Gastrocnemius medialis (tissue), 4 donors: Measurements from ENCODE around the gene ZNF507. TPM values are rescaled to one million over a fixed set of nuclear protein-coding genes. Genes with fewer than 3 reads are reported as not detected.

Experiments used
- ATAC-seq, 2 donors: fragments of 150-250 bp; one replicate each; pipeline ENCODE4 v1.9.1; 2016
- DNase-seq, 2 donors: peaks; one replicate each; pipeline ENCODE4 v3.0.0-alpha.2; 2019
- H3K27ac ChIP-seq, 4 donors: fragments of 200-600 bp; sonication (generic); 1 replicate in 1 of 4; 2 replicates in 3 of 4; pipeline ENCODE4 v1.5.1; 2016 to 2018; ENCODE audit warnings: mild to moderate bottlenecking in 2 of 4, moderate library complexity in 1 of 4
- H3K27me3 ChIP-seq, 3 donors: fragments of 200-600 bp; sonication (generic) in 2 of 3; 1 replicate in 1 of 3; 2 replicates in 2 of 3; pipeline versions ENCODE4 v1.5.1 to v1.6.0; 2016 to 2019; ENCODE audit warnings: mild to moderate bottlenecking in 1 of 3, moderate library complexity in 1 of 3
- H3K36me3 ChIP-seq, 2 donors: fragments of 200-600 bp; sonication (generic) in 1 of 2; one replicate each; pipeline ENCODE4 v1.5.1; 2017 to 2018
- H3K4me1 ChIP-seq, 2 donors: fragments of 200-600 bp; sonication (generic) in 1 of 2; one replicate each; pipeline ENCODE4 v1.5.1; 2016 to 2017; ENCODE audit warnings: mild to moderate bottlenecking in 2 of 2
- H3K4me3 ChIP-seq, 4 donors: fragments of 200-600 bp; sonication (generic) in 3 of 4; 1 replicate in 1 of 4; 2 replicates in 3 of 4; pipeline ENCODE4 v1.5.1; 2016 to 2019; ENCODE audit warnings: mild to moderate bottlenecking in 2 of 4
- H3K9me3 ChIP-seq, 3 donors: fragments of 200-600 bp; sonication (generic) in 2 of 3; 1 replicate in 1 of 3; 2 replicates in 2 of 3; pipeline ENCODE4 v1.5.1; 2016 to 2019
- CTCF ChIP-seq, 5 experiments: fragments of 450-650 bp in 3 of 5; fragments of 200-600 bp in 2 of 5; sonication (generic) in 2 of 5; IDR thresholded peaks in 4 of 5; conservative IDR thresholded peaks in 1 of 5; 1 replicate in 4 of 5; 2 replicates in 1 of 5; pipeline ENCODE4 v1.5.1; 2016 to 2019; ENCODE audit warnings: antibody characterized with exemption in 5 of 5, mild to moderate bottlenecking in 3 of 5, moderate library complexity in 3 of 5
- POLR2A ChIP-seq, 2 donors: fragments of 450-650 bp; IDR thresholded peaks; one replicate each; pipeline ENCODE4 v1.6.1; 2017; ENCODE audit warnings: antibody characterized with exemption in 2 of 2, mild to moderate bottlenecking in 2 of 2, moderate library complexity in 2 of 2
- in situ Hi-C, 4 donors: fragments of 200-750 bp; cut with MboI; loops; one replicate each; pipeline versions ENCODE4 v1.15.0 to v1.8.0; 2017; ENCODE audit warnings: low sequenced_read_pairs in 4 of 4
- intact Hi-C: fragments of 100-400 bp; cut with DNase I; formaldehyde crosslinking; loops from one replicate; pipeline ENCODE4 v1.15.1; 2023; ENCODE audit warnings: low total_unique reads
- total RNA-seq, 4 donors: library from RNA; depleted of rRNA; stranded (reverse); fragments of >200 nt; gene quantifications; one replicate each; pipeline versions ENCODE4 v1.1.0 to v1.2.3, GENCODE V29; 2016

The ZNF507 gene
- 10 to 100 TPM; 11.9 to 21.8 (median 17.8) TPM for total RNA-seq

GRCh38 chr19:32345261-32346207 is at the start of gene ZNF507:
ZNF507 (plus strand) TSS chr19:32345610; CDS start chr19:32352831, 7,221 bp downstream.
- H3K4me1 ChIP-seq: peaks cover 28 to 32% of the 10 kb centered on the region in 2 donors
- intact Hi-C loops: loop anchor here (1.0 to 5.0 kb wide), 2 partner anchors 60 to 237 kb away; partner anchors contain the start of genes DPY19L3 and PDCD5
- in situ Hi-C loops: no loop called here

DNA sequence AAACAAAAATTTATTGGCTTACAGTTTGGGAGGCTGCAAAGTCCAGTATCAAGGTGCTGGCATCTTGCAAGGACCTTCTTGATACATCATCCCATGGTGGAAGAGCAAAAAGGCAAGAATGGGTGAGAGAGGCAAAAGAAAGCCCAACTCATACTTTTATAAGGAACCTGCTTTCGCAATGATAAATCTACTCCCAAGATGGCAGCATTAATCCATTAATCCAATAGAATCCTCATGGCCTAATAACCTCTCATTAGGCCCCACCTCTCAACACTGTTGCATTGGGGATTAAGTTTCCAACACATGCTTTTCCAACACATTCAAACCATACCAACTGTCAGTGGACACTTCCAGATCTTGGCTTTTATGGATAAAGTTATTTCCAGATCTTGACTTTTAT is 48.7 kb upstream of the ZNF507 start:
- no peaks in the 10 kb centered on the region for H3K27me3 ChIP-seq
- intact Hi-C loops: no loop called here
- no peak for ATAC-seq
- no peak for TF ChIP-seq CTCF (IDR thresholded peaks at IDR 0.05 in 4 of 5, conservative IDR thresholded peaks at IDR 0.05 in 1 of 5)
- no peak for TF ChIP-seq POLR2A (IDR thresholded peaks at IDR 0.05)
- H3K9me3 ChIP-seq: no peaks in the 10 kb centered on the region
- H3K27ac ChIP-seq: no peak overlapping the region
- H3K36me3 ChIP-seq: no peaks in the 10 kb centered on the region
- no peak for DNase-seq
- H3K4me3 ChIP-seq: no peak overlapping the region
- in situ Hi-C loops: no loop called here
- H3K4me1 ChIP-seq: no peaks in the 10 kb centered on the region

More at GRCh38 chr19:32345261-32346207, at the start of gene ZNF507:
- no peaks in the 10 kb centered on the region for H3K9me3 ChIP-seq
- H3K36me3 ChIP-seq: peaks cover 0 to 30% of the 10 kb centered on the region in 2 donors
- DNase-seq (peak; percentile 60 to 75), ATAC-seq (peak; percentile 89 to 91)
- TF ChIP-seq CTCF (IDR thresholded peaks at IDR 0.05 in 4 of 5, conservative IDR thresholded peaks at IDR 0.05 in 1 of 5): peak in 1 of 5 experiments; percentile 7
- TF ChIP-seq POLR2A (IDR thresholded peaks at IDR 0.05): no peak
- peak within 1 kb of the TSS; percentile 75 to 86 (median 84) for H3K27ac ChIP-seq
- peak within 1 kb of the TSS; percentile 83 to 97 (median 87) for H3K4me3 ChIP-seq
- H3K27me3 ChIP-seq: no peaks in the 10 kb centered on the region

- no peak overlapping the region for H3K27ac ChIP-seq
- no peaks in the 10 kb centered on the region for H3K36me3 ChIP-seq
- H3K4me1 ChIP-seq: no peaks in the 10 kb centered on the region
- TF ChIP-seq CTCF (IDR thresholded peaks at IDR 0.05 in 4 of 5, conservative IDR thresholded peaks at IDR 0.05 in 1 of 5) (no peak), POLR2A (IDR thresholded peaks at IDR 0.05) (no peak)
- ATAC-seq (no peak), DNase-seq (no peak)
- no peaks in the 10 kb centered on the region for H3K27me3 ChIP-seq
- H3K9me3 ChIP-seq: no peaks in the 10 kb centered on the region
- intact Hi-C loops (no loop called here), in situ Hi-C loops (loop anchor here in 3 of 4 donors (25.0 kb wide), 1 partner anchor 260 kb away; no protein-coding TSS in a partner anchor)
- no peak overlapping the region for H3K4me3 ChIP-seq
These were observed 42.6 kb upstream of the ZNF507 start for GRCh38 chr19:32302778-32303177.

GRCh38 chr19:32303193-32303592 is 42.2 kb upstream of the ZNF507 start:
- intact Hi-C loops: no loop called here
- ATAC-seq: no peak
- H3K9me3 ChIP-seq: no peaks in the 10 kb centered on the region
- DNase-seq: no peak
- H3K4me1 ChIP-seq: no peaks in the 10 kb centered on the region
- no peak for TF ChIP-seq POLR2A (IDR thresholded peaks at IDR 0.05)
- H3K27ac ChIP-seq: no peak overlapping the region
- no peak overlapping the region for H3K4me3 ChIP-seq
- in situ Hi-C loops: loop anchor here in 3 of 4 donors (25.0 kb wide), 1 partner anchor 259 kb away; no protein-coding TSS in a partner anchor
- H3K36me3 ChIP-seq: no peaks in the 10 kb centered on the region
- no peaks in the 10 kb centered on the region for H3K27me3 ChIP-seq

GRCh38 chr19:32307591-32307990 is 37.8 kb upstream of the ZNF507 start:
- Histone ChIP-seq H3K4me1 (no peaks in the 10 kb centered on the region), H3K9me3 (no peaks in the 10 kb centered on the region), H3K27me3 (no peaks in the 10 kb centered on the region), H3K36me3 (no peaks in the 10 kb centered on the region), H3K27ac (no peak overlapping the region), H3K4me3 (no peak overlapping the region)
- ATAC-seq (no peak), DNase-seq (no peak)
- TF ChIP-seq POLR2A (IDR thresholded peaks at IDR 0.05): no peak
- TF ChIP-seq CTCF (IDR thresholded peaks at IDR 0.05 in 4 of 5, conservative IDR thresholded peaks at IDR 0.05 in 1 of 5): no peak
- in situ Hi-C loops: loop anchor here in 3 of 4 donors (25.0 kb wide), 1 partner anchor 255 kb away; no protein-coding TSS in a partner anchor
- intact Hi-C loops: no loop called here
